SU-DHL-6 (cell line): ENCODE measurements around the gene GRXCR1.

ENCODE experiments used
- CTCF ChIP-seq: fragments of 200-600 bp; sonication (generic); IDR thresholded peaks from one replicate; pipeline ENCODE4 v1.5.1; 2017; ENCODE audit warnings: antibody characterized with exemption, mild to moderate bottlenecking, low read length, moderate library complexity; ENCODE audit not compliant: insufficient read depth, poor library complexity, severe bottlenecking
- EZH2phosphoT487 ChIP-seq: fragments of 200-600 bp; sonication (generic), shearing (Covaris generic); conservative IDR thresholded peaks from 2 replicates; pipeline ENCODE4 v1.6.1; 2018; ENCODE audit warnings: mild to moderate bottlenecking, antibody characterized with exemption, low read length, moderate library complexity, mixed read lengths

GRCh38 chr4:42871671-42872290 lies 20.7 kb upstream of the GRXCR1 start:
- TF ChIP-seq CTCF = no peak
- TF ChIP-seq EZH2phosphoT487 = no peak
